Endothelial cell of umbilical vein (primary cell): Measurements from ENCODE around the gene ZNF648. TPM values are rescaled to one million over a fixed set of nuclear protein-coding genes. Genes with fewer than 3 reads are reported as not detected.

Experiments
- BruUV-seq: library from RNA; stranded (reverse); fragments of 400-500 nt; replicated peaks from 2 replicates; lab custom pipeline; 2021; lab: Mats Ljungman, UMichigan
- CTCF ChIA-PET: fragments of 300-600, 350-600 bp; sonication (Branson Sonifier 250); formaldehyde crosslinking; loops from one replicate; lab custom pipeline; 2021; ENCODE audit warnings: antibody characterized with exemption, inconsistent platforms; lab: Charles Lee
- POLR2A ChIA-PET: fragments of 300-600, 350-600 bp; sonication (Branson Sonifier 250); formaldehyde crosslinking; loops from one replicate; lab custom pipeline; 2021; ENCODE audit warnings: antibody characterized with exemption, inconsistent platforms; lab: Charles Lee
- DNase-seq: peaks from one replicate; pipeline ENCODE4 v3.0.0-alpha.2; 2011; ENCODE audit warnings: low read depth, low spot score
- FAIRE-seq: peaks from 2 replicates; lab custom pipeline; 2011; peaks lifted over from hg19 to GRCh38; lab: Jason Lieb, UNC
- H2AFZ ChIP-seq: 2 replicates; pipeline ENCODE4 v1.6.0; 2012; ENCODE audit warnings: low read depth, low read length, control low read depth, inconsistent platforms
- H3K27ac ChIP-seq: 2 replicates; pipeline ENCODE4 v1.5.1; 2011; ENCODE audit warnings: low read depth, mild to moderate bottlenecking, control low read depth, low read length, moderate library complexity; ENCODE audit not compliant: insufficient read depth
- H3K27me3 ChIP-seq, 2 experiments: 2 replicates each; pipeline versions ENCODE4 v1.6.0 to v1.6.1; 2011; ENCODE audit warnings: low read length in 2 of 2, mixed read lengths in 1 of 2; ENCODE audit not compliant: control insufficient read depth in 2 of 2, insufficient read depth in 2 of 2
- H3K36me3 ChIP-seq, 2 experiments: 2 replicates in 1 of 2; 3 replicates in 1 of 2; pipeline ENCODE4 v1.5.1; 2011; ENCODE audit warnings: low read length in 2 of 2, mild to moderate bottlenecking in 1 of 2, moderate library complexity in 1 of 2; ENCODE audit not compliant: control insufficient read depth in 2 of 2, insufficient read depth in 2 of 2; ENCODE audit errors: extremely low read depth in 1 of 2
- H3K4me1 ChIP-seq: 3 replicates; pipeline ENCODE4 v1.5.1; 2011; ENCODE audit warnings: mild to moderate bottlenecking, low read length; ENCODE audit not compliant: control insufficient read depth, insufficient read depth; ENCODE audit errors: extremely low read depth
- H3K4me2 ChIP-seq: 2 replicates; pipeline ENCODE4 v1.6.1; 2011; ENCODE audit warnings: low read length, control low read depth, mixed read lengths; ENCODE audit not compliant: insufficient read depth
- H3K4me3 ChIP-seq, 3 experiments: fragments of 200-600 bp in 1 of 3; sonication (generic), shearing (Covaris generic) in 1 of 3; replicated peaks in 1 of 3; 2 replicates each; pipeline ENCODE4 v1.5.1; 2011 to 2016; ENCODE audit warnings: control low read depth in 3 of 3, low read length in 3 of 3, mild to moderate bottlenecking in 2 of 3, inconsistent platforms in 1 of 3, low read depth in 1 of 3, moderate library complexity in 1 of 3; ENCODE audit not compliant: insufficient read depth in 1 of 3
- H3K79me2 ChIP-seq: 2 replicates; pipeline ENCODE4 v1.6.0; 2012; ENCODE audit warnings: low read length, inconsistent platforms; ENCODE audit not compliant: control insufficient read depth, insufficient read depth
- H3K9ac ChIP-seq: replicated peaks from 2 replicates; pipeline ENCODE3; 2011; ENCODE audit warnings: low read length, control low read depth; ENCODE audit not compliant: insufficient read depth; ENCODE audit errors: extremely low read depth
- H3K9me1 ChIP-seq: replicated peaks from 3 replicates; pipeline ENCODE4 v1.6.0; 2011; ENCODE audit warnings: mild to moderate bottlenecking, low read length; ENCODE audit not compliant: control insufficient read depth, insufficient read depth; ENCODE audit errors: extremely low read depth
- H3K9me3 ChIP-seq: replicated peaks from 2 replicates; pipeline ENCODE4 v1.5.1; 2012; ENCODE audit warnings: low read length, inconsistent platforms; ENCODE audit not compliant: control insufficient read depth, insufficient read depth
- H4K20me1 ChIP-seq: replicated peaks from 2 replicates; pipeline ENCODE3; 2011; ENCODE audit warnings: mild to moderate bottlenecking, low read length; ENCODE audit not compliant: control insufficient read depth, insufficient read depth; ENCODE audit errors: extremely low read depth
- CTCF ChIP-seq, 2 donors: IDR thresholded peaks; 1 replicate in 1 of 2; 2 replicates in 1 of 2; pipeline ENCODE4 v1.5.1; 2011; ENCODE audit warnings: low read length in 2 of 2, mild to moderate bottlenecking in 2 of 2, moderate library complexity in 2 of 2, control low read depth in 1 of 2, inconsistent platforms in 1 of 2, low read depth in 1 of 2; ENCODE audit not compliant: insufficient read depth in 1 of 2; ENCODE audit errors: extremely low read depth in 1 of 2
- EZH2 ChIP-seq: IDR thresholded peaks from 2 replicates; pipeline ENCODE4 v1.6.1; 2012; ENCODE audit warnings: borderline replicate concordance, low read depth, mild to moderate bottlenecking, moderate library complexity, low read length, inconsistent platforms; ENCODE audit not compliant: severe bottlenecking
- FOS ChIP-seq: IDR thresholded peaks from 2 replicates; pipeline ENCODE4 v1.6.1; 2011; ENCODE audit warnings: mild to moderate bottlenecking, low read length, moderate library complexity, borderline replicate concordance; ENCODE audit not compliant: insufficient read depth
- GATA2 ChIP-seq: IDR thresholded peaks from 2 replicates; pipeline ENCODE4 v1.7.0; 2011; ENCODE audit warnings: low read depth, mild to moderate bottlenecking, moderate library complexity, mixed read lengths, low read length; ENCODE audit not compliant: insufficient read length, insufficient read depth
- JUN ChIP-seq: IDR thresholded peaks from 2 replicates; pipeline ENCODE4 v1.6.1; 2011; ENCODE audit warnings: borderline replicate concordance, low read depth; ENCODE audit not compliant: insufficient read length, insufficient read depth
- MYC ChIP-seq: IDR thresholded peaks from one replicate; pipeline ENCODE4 v1.6.1; 2011; ENCODE audit warnings: mild to moderate bottlenecking, low read depth, low read length
- POLR2A ChIP-seq: IDR thresholded peaks from 2 replicates; pipeline ENCODE4 v1.6.1; 2012; ENCODE audit warnings: low read depth, mild to moderate bottlenecking, control low read depth, low read length
- POLR2AphosphoS5 ChIP-seq: IDR thresholded peaks from 2 replicates; pipeline ENCODE4 v1.6.1; 2012; ENCODE audit warnings: low read depth, mild to moderate bottlenecking, control low read depth, low read length, moderate library complexity; ENCODE audit not compliant: insufficient read depth
- dilution Hi-C: fragments of 300-500 bp; cut with MboI; formaldehyde crosslinking; loops from one replicate; pipeline ENCODE4 v1.15.0; 2019; ENCODE audit warnings: low sequenced_read_pairs; ENCODE audit not compliant: extremely low pct_ligation_motif_present
- intact Hi-C: fragments of 100-400 bp; cut with micrococcal nuclease; formaldehyde crosslinking; loops from one replicate; pipeline ENCODE4 v1.10.0; 2022
- polyA plus RNA-seq, 4 experiments: library from polyadenylated mRNA; depleted of rRNA in 3 of 4; stranded (reverse) in 3 of 4; unstranded in 1 of 4; fragments of >200 nt; gene quantifications; 2 replicates each; pipeline versions ENCODE4 v1.2.1 to v1.2.3, GENCODE V29; 2011 to 2012; ENCODE audit warnings: missing spikeins in 1 of 4
- total RNA-seq: library from RNA; stranded (reverse); gene quantifications from 2 replicates; pipeline ENCODE4 v1.2.3, GENCODE V29; 2021
- TF ChIP-seq, protein P1 (sequence below): IDR thresholded peaks from 2 replicates; pipeline ENCODE4 v1.6.1; 2011; ENCODE audit not compliant: insufficient read depth, insufficient read length

The ZNF648 gene
- total and polyA plus RNA-seq, 2 donors (not counting 3 experiments of a cell fraction or from before 2014, with no cell fraction given): not detected

DNA sequence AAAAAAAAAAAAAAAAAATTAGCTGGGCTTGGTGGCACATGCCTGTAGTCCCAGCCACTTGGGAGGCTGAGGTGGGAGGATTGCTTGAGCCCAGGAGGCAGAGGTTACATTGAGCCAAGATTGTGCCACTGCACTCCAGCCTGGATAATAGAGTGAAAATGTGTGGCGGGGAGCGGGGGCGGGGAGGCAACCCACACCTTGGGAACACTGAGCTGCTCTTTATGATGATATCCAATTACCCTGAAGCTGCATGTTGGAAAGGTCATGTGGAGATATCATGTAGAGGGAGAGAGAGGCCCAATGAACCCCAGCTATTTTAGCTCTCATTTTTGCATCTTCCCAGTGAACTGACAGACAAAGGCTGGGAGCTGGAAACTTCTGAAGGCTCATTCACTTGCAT is 48.3 kb upstream of the ZNF648 start:
- DNase-seq: no peak
- Histone ChIP-seq H3K27ac (no peak overlapping the region), H4K20me1 (no peaks in the 10 kb centered on the region), H3K79me2 (no peaks in the 10 kb centered on the region), H3K4me2 (no peak overlapping the region), H3K9me1 (no peaks in the 10 kb centered on the region), H3K27me3 (no peaks in the 10 kb centered on the region), H3K36me3 (no peaks in the 10 kb centered on the region), H2AFZ (no peak overlapping the region), H3K4me3 (no peak overlapping the region), H3K4me1 (no peaks in the 10 kb centered on the region), H3K9ac (no peak overlapping the region), H3K9me3 (no peaks in the 10 kb centered on the region)
- ChIA-PET POLR2A (no interaction called here), CTCF (interaction anchor here (1.2 kb wide), 1 partner anchor 40 kb away, joined by 4 read pairs; no protein-coding TSS in a partner anchor)
- no peak for FAIRE-seq
- dilution Hi-C loops (no loop called here), intact Hi-C loops (no loop called here)
- no TSS peak for BruUV-seq
- TF ChIP-seq POLR2AphosphoS5 (no peak), CTCF (IDR thresholded peaks at IDR 0.05; ENCODE audit: extremely low read depth in 1 of 2, insufficient read depth in 1 of 2, low read depth in 1 of 2, low read length in 2 of 2) (no peak), JUN (no peak), FOS (no peak)
- TF ChIP-seq, protein P1, sequence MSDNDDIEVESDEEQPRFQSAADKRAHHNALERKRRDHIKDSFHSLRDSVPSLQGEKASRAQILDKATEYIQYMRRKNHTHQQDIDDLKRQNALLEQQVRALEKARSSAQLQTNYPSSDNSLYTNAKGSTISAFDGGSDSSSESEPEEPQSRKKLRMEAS: no peak

DNA sequence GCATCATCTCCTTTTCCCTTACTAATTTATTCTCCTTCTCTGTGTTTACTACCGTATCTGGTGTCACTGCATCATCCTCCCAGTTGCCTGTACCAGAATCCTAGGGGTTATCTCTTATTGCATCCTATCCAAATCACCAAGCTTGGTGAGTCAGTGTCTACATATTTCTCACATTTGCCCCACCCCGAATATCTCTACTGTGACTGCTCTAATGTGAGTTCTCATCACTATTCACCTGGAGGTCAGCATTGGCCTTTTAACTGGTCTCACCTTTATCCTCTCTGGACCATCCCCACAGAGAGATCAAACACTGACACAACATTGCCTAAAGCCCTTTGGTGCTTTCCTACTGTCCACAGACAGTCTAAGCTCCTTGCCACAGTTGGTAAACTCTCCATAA is 45.7 kb upstream of the ZNF648 start:
- Histone ChIP-seq H3K9ac (no peak overlapping the region), H3K9me1 (no peaks in the 10 kb centered on the region), H3K9me3 (no peaks in the 10 kb centered on the region), H2AFZ (no peak overlapping the region), H3K79me2 (no peaks in the 10 kb centered on the region), H3K27me3 (no peaks in the 10 kb centered on the region), H3K4me3 (no peak overlapping the region), H3K4me1 (no peaks in the 10 kb centered on the region), H3K27ac (no peak overlapping the region), H3K4me2 (no peak overlapping the region), H4K20me1 (no peaks in the 10 kb centered on the region), H3K36me3 (no peaks in the 10 kb centered on the region)
- intact Hi-C loops (no loop called here), dilution Hi-C loops (no loop called here)
- ChIA-PET POLR2A (no interaction called here), CTCF (no interaction called here)
- TF ChIP-seq FOS (no peak), JUN (no peak), POLR2A (no peak), GATA2 (no peak), MYC (no peak), EZH2 (no peak), CTCF (IDR thresholded peaks at IDR 0.05; ENCODE audit: extremely low read depth in 1 of 2, insufficient read depth in 1 of 2, low read depth in 1 of 2, low read length in 2 of 2) (no peak), POLR2AphosphoS5 (no peak)
- TF ChIP-seq, protein P1: no peak
- no peak for FAIRE-seq
- BruUV-seq: no TSS peak
- DNase-seq: no peak
